Measurements from ENCODE around the gene C10orf143.

The C10orf143 gene

GRCh38 chr10:130029209-130029608 lies 81.4 kb downstream of the C10orf143 start:
- TF ChIP-seq CTBP1 (IDR thresholded peaks at IDR 0.05; ENCODE audit: borderline replicate concordance) = no peak
- no peak for TF ChIP-seq FOXM1 (IDR thresholded peaks at IDR 0.05; ENCODE audit: borderline replicate concordance)
- no peak for TF ChIP-seq LEF1 (IDR thresholded peaks at IDR 0.05; ENCODE audit: borderline replicate concordance)
- no peak for TF ChIP-seq NFRKB (IDR thresholded peaks at IDR 0.05)
- no peak for TF ChIP-seq SUZ12 (IDR thresholded peaks at IDR 0.05)
- no peak for DNase-seq (ENCODE audit: extremely low spot score)
- ChIA-PET POLR2A (no interaction called here), CTCF (no interaction called here)

- no peak for DNase-seq (ENCODE audit: extremely low spot score)
- TF ChIP-seq NFRKB (IDR thresholded peaks at IDR 0.05) (no peak), TARDBP (IDR thresholded peaks at IDR 0.05) (no peak), PKNOX1 (IDR thresholded peaks at IDR 0.05) (no peak), HDGF (IDR thresholded peaks at IDR 0.05; ENCODE audit: borderline replicate concordance) (no peak), SUZ12 (IDR thresholded peaks at IDR 0.05) (no peak), ARNT (IDR thresholded peaks at IDR 0.05) (no peak), LEF1 (IDR thresholded peaks at IDR 0.05; ENCODE audit: borderline replicate concordance) (no peak), FOXK2 (IDR thresholded peaks at IDR 0.05) (no peak), ZNF384 (IDR thresholded peaks at IDR 0.05) (no peak), BHLHE40 (IDR thresholded peaks at IDR 0.05; ENCODE audit: borderline replicate concordance) (no peak), SP1 (IDR thresholded peaks at IDR 0.05) (no peak), CTBP1 (IDR thresholded peaks at IDR 0.05; ENCODE audit: borderline replicate concordance) (no peak), FOXM1 (IDR thresholded peaks at IDR 0.05; ENCODE audit: borderline replicate concordance) (no peak), FOXA1 (IDR thresholded peaks at IDR 0.05) (no peak), ELF4 (IDR thresholded peaks at IDR 0.05) (no peak), L3MBTL2 (conservative IDR thresholded peaks at IDR 0.05) (no peak)
- ChIA-PET POLR2A (no interaction called here), CTCF (no interaction called here)
Observed at GRCh38 chr10:130028465-130028819, 82.2 kb downstream of the C10orf143 start.

- no peak for DNase-seq (ENCODE audit: extremely low spot score)
- CTCF ChIA-PET = no interaction called here
- POLR2A ChIA-PET = no interaction called here
- no peak for TF ChIP-seq FOXK2 (IDR thresholded peaks at IDR 0.05)
- no peak for TF ChIP-seq SUZ12 (IDR thresholded peaks at IDR 0.05)
- TF ChIP-seq L3MBTL2 (conservative IDR thresholded peaks at IDR 0.05) = no peak
- TF ChIP-seq LEF1 (IDR thresholded peaks at IDR 0.05; ENCODE audit: borderline replicate concordance) = no peak
Observed at GRCh38 chr10:130027716-130028464, 82.7 kb downstream of the C10orf143 start.

GRCh38 chr10:130026670-130027456 lies 83.8 kb downstream of the C10orf143 start:
- CTCF ChIA-PET = no interaction called here
- POLR2A ChIA-PET = no interaction called here
- TF ChIP-seq L3MBTL2 (conservative IDR thresholded peaks at IDR 0.05) (no peak), SP1 (IDR thresholded peaks at IDR 0.05) (no peak), CTBP1 (IDR thresholded peaks at IDR 0.05; ENCODE audit: borderline replicate concordance) (no peak), FOXM1 (IDR thresholded peaks at IDR 0.05; ENCODE audit: borderline replicate concordance) (no peak), SUZ12 (IDR thresholded peaks at IDR 0.05) (no peak), NFRKB (IDR thresholded peaks at IDR 0.05) (no peak), ARNT (IDR thresholded peaks at IDR 0.05) (no peak), FOXK2 (IDR thresholded peaks at IDR 0.05) (no peak), PKNOX1 (IDR thresholded peaks at IDR 0.05) (no peak), LEF1 (IDR thresholded peaks at IDR 0.05; ENCODE audit: borderline replicate concordance) (no peak), TARDBP (IDR thresholded peaks at IDR 0.05) (no peak), BHLHE40 (IDR thresholded peaks at IDR 0.05; ENCODE audit: borderline replicate concordance) (no peak), HDGF (IDR thresholded peaks at IDR 0.05; ENCODE audit: borderline replicate concordance) (no peak), ELF4 (IDR thresholded peaks at IDR 0.05) (no peak), FOXA1 (IDR thresholded peaks at IDR 0.05) (no peak), ZNF384 (IDR thresholded peaks at IDR 0.05) (no peak)
- DNase-seq (ENCODE audit: extremely low spot score) = no peak

GRCh38 chr10:130025811-130026485 lies 84.7 kb downstream of the C10orf143 start:
- TF ChIP-seq NFRKB (IDR thresholded peaks at IDR 0.05) = no peak
- no peak for TF ChIP-seq CTBP1 (IDR thresholded peaks at IDR 0.05; ENCODE audit: borderline replicate concordance)
- TF ChIP-seq SP1 (IDR thresholded peaks at IDR 0.05) = no peak
- no peak for TF ChIP-seq SUZ12 (IDR thresholded peaks at IDR 0.05)
- no peak for TF ChIP-seq FOXA1 (IDR thresholded peaks at IDR 0.05)
- no peak for TF ChIP-seq FOXK2 (IDR thresholded peaks at IDR 0.05)
- TF ChIP-seq ZNF384 (IDR thresholded peaks at IDR 0.05) = no peak
- TF ChIP-seq ARNT (IDR thresholded peaks at IDR 0.05) = no peak
- TF ChIP-seq FOXM1 (IDR thresholded peaks at IDR 0.05; ENCODE audit: borderline replicate concordance) = no peak
- no peak for TF ChIP-seq LEF1 (IDR thresholded peaks at IDR 0.05; ENCODE audit: borderline replicate concordance)
- TF ChIP-seq L3MBTL2 (conservative IDR thresholded peaks at IDR 0.05) = no peak
- TF ChIP-seq BHLHE40 (IDR thresholded peaks at IDR 0.05; ENCODE audit: borderline replicate concordance) = no peak
- no peak for TF ChIP-seq HDGF (IDR thresholded peaks at IDR 0.05; ENCODE audit: borderline replicate concordance)
- no peak for TF ChIP-seq TARDBP (IDR thresholded peaks at IDR 0.05)
- TF ChIP-seq PKNOX1 (IDR thresholded peaks at IDR 0.05) = no peak
- TF ChIP-seq ELF4 (IDR thresholded peaks at IDR 0.05) = no peak
- POLR2A ChIA-PET = no interaction called here
- CTCF ChIA-PET = no interaction called here
- DNase-seq (ENCODE audit: extremely low spot score) = no peak
